ENCODE measurements around the gene HCN3.
A peak's percentile ranks its signal among the peaks of the same experiment; 100 is the strongest.
"Not testable (repeated sequence)": the region's sequence is repeated elsewhere in the genome, so short reads cannot be mapped to it uniquely, and the experiment has no call there.

The HCN3 gene

DNA sequence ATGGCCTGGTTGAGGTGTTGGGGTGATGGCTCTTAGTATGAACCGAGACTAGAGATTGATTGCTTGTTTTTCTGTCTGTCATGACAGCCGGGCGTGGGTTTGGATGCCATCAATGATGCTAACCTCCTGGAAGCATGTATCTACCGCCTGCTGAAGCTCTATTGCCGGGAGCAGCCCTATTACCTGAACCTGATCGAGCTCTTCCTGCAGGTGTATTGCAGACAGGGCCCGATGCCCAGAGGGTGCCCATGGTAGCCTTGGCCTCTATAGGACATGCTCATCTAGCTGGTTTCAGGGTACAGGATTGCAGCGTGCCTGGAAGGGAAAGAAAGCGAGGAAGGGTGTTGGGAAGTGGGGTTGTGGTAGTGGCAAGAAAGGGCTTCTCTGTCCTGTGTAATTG is 40.8 kb downstream of the HCN3 start:
- no peak for DNase-seq

DNA sequence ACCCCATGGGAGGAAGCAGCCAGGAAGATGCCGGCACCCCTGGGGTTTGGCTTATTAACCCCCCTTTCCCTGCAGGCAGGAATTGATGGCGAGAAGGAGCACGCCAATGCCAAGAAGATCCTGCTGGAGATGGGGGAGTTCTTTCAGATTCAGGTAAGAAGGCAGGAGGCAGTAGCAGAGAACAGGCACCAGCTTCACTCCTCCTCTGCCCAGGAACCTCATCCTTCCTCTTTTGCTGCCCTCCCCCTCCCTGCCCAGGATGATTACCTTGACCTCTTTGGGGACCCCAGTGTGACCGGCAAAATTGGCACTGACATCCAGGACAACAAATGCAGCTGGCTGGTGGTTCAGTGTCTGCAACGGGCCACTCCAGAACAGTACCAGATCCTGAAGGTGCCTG is 42.3 kb downstream of the HCN3 start:
- DNase-seq: no peak

- no peak for DNase-seq
Measured at GRCh38 chr1:155320252-155320651, 43.0 kb downstream of the HCN3 start.

GRCh38 chr1:155320661-155321617 is 43.7 kb downstream of the HCN3 start, which contains the start of gene RUSC1:
TSS of gene RUSC1 (plus strand) at chr1:155320894. CDS start at chr1:155321774, 880 bp downstream.
- DNase-seq: no peak

DNA sequence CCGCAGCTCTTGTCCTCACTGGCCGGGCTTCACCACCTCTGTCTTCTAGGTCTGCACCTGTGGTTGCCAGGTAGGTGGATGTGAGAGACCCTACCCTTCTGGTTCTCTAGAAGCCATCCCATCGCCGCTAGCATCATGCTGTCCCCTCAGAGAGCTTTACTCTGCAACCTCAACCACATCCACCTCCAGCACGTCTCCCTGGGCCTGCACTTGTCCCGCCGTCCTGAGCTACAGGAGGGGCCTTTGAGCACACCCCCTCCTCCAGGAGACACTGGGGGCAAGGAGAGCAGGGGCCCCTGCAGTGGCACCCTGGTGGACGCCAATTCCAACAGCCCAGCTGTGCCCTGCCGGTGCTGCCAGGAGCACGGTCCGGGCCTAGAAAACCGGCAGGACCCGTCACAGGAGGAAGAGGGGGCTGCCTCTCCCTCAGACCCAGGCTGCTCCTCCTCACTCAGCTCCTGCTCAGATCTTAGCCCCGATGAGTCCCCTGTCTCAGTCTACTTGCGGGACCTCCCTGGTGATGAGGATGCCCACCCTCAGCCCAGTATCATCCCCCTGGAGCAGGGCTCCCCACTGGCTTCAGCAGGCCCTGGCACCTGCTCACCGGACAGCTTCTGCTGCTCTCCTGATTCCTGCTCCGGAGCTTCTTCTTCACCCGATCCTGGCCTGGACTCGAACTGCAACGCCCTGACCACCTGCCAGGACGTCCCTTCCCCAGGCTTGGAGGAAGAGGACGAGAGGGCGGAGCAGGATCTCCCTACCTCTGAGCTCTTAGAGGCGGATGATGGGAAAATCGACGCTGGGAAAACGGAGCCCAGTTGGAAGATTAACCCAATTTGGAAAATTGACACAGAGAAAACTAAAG is 44.6 kb downstream of the HCN3 start:
- DNase-seq: no peak

DNA sequence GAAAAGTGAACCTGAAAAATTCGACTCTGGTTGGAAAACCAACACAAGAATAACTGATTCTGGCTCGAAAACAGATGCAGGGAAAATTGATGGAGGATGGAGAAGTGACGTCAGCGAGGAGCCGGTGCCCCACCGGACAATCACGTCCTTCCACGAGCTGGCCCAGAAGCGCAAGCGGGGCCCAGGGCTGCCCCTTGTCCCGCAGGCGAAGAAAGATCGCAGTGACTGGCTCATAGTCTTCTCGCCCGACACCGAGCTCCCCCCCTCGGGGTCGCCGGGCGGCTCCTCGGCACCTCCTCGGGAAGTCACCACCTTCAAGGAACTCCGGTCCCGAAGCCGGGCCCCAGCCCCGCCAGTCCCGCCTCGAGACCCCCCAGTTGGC is 45.3 kb downstream of the HCN3 start:
- DNase-seq: no peak

- DNase-seq: peak; percentile 53 to 80
Measured at GRCh38 chr1:155322953-155323728, 45.9 kb downstream of the HCN3 start.

DNA sequence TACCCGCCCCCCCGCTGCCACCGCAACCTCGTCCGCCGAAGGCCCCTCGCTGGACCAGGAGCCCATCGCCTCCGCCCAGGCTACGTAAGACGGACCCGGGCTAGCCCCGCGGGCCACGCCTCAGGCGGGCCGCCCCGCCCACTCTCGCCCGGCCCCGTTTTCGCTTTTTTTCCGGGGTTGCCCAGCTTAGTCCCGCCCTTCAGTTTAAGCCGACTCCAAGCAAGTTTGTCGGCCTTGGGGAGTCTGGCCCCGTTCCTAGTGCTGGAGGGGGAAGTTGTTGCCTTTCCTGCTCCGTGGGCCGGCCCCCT is 46.4 kb downstream of the HCN3 start:
- DNase-seq: peak; percentile 62 to 72

DNA sequence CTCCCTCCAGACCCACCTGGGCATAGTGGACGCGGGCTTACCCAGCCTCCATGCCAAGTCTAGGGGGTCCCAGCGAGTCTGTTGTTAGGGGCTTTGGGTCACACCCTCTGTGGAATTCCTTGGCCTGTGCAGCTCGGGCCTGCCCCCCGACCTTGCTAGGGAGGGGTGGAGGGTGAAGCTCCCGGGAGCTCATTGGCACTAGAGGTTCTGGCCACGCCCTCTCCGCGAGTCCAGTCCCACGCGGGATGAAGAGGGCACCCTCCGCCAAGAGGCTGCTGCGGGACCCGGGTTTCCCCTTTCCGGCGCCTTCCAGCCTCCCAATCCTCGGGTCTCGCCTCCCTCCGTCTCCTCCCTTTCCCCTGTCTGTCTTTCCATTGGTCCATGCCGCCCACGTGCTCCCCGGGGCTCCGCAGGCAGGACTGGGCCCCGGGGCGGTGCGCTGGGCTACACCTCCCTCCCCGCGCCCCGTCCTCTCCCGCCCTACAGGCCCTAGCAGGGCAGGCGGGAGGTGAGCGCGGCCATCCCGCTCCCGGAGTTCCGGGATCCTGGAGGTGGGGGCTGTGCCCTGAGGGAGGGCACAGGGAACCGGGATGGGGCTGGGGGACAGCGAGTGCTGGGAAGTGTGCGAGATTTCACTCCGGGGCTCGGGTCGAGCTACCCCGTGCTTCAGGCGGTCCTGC is 46.9 kb downstream of the HCN3 start:
- peak; percentile 87 to 94 for DNase-seq

DNA sequence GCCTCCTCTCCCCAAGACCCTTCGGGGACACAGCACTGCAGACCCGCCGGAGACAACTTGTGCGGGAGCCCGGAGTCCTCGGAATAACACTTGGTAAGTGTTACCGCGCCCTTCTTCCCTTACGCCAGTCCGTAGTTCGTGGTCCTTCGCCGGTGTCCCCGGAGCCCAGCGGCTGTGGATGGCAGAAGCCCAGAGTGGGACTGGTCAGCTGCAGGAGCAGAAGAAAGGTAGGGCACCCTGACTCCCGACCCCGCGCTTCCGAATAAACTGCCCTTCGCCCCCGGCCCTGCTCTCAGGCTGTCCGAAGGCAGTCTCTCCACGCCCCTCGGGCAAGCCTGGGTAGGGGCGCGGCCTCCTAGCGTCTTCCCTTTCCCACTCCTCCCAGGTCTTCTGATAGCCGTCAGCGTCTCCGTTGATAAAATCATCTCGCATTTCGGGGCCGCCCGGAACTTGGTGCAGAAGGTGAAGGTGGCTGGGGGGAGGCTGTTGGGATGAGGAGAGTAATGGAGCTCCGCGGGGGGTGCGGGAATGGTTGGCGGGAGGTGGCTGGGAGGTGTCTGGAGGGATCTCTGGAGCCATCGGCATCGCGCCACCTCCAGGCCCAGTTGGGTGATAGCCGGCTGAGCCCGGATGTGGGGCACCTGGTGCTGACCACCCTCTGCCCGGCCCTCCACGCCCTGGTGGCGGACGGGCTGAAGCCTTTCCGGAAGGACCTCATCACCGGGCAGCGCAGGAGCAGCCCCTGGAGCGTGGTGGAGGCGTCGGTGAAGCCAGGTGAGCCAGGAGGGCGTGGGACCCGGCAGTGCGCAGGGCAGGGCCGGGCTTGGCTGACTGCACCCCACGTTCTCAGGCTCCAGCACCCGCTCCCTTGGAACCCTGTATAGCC is 47.7 kb downstream of the HCN3 start:
- peak; percentile 15 to 46 for DNase-seq

DNA sequence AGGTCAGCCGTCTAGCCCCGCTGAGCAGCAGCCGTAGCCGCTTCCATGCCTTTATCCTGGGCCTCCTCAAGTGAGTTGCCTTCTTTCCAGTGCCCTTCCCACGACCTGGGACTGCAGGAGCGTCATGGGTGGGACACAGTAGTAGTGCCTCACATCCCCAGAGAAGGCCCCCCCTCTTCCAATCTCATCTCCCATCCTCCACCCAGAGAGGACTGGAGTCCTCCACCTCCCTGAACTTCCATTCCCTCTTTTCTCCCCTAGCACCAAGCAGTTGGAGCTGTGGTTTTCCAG is 48.3 kb downstream of the HCN3 start:
- no peak for DNase-seq

GRCh38 chr1:155326020-155326526 is 48.8 kb downstream of the HCN3 start:
- no peak for DNase-seq

DNA sequence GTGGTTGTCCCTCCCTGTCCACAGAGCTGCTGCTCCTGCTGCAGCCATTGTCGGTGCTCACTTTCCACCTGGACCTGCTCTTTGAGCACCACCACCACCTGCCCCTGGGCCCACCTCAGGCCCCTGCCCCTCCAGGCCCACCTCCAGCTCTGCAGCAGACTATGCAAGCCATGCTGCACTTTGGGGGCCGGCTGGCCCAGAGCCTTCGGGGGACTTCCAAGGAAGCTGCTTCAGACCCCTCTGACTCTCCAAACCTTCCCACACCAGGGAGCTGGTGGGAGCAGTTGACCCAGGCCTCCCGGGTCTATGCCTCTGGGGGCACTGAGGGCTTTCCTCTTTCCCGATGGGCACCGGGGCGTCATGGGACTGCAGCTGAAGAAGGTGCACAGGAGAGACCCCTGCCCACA is 49.4 kb downstream of the HCN3 start:
- no peak for DNase-seq

DNA sequence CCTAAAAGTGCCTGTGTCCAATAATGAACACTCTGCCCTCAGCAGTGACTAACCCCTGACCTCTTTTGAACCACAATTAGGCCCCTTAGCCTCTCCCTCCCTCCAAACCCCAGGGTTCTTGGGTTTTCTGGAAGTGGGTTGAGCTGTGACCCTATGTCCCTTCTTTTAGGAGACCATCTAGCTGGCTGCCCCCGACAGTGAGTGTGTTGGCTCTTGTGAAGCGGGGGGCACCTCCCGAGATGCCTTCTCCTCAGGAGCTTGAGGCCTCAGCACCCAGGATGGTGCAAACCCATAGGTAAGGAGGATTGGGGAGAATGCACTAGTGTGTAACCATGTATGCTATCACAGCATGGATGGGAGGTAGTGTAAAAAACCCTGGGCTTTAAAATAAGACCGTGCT is 50.7 kb downstream of the HCN3 start:
- DNase-seq: no peak

GRCh38 chr1:155328856-155329255 is 51.6 kb downstream of the HCN3 start:
- not testable (repeated sequence) for DNase-seq

DNA sequence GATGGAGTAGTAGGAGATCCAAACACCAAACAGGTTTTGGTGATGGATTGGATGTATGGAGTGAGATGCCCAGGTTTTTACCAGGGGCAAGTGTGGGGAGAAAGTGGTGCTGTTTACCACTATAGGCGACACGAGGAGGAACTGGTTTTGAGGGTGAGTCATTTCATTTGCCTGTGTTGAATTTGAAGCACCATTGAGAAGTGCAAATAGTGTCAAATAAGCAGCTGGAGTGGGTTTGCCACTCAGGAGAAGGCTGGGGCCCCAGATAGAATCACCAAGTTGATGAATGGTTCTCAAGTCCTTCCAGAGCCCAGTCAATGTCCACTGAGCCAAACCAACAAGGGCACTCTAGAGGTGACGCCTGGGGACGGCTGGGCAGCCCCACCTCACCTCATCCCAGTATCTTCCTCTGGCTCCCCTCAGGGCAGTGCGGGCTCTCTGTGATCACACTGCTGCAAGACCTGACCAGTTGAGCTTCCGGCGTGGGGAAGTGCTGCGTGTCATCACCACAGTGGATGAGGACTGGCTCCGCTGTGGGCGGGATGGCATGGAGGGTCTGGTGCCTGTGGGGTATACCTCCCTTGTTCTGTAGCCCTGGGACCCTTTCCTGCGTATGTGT is 52.8 kb downstream of the HCN3 start:
- no peak for DNase-seq

DNA sequence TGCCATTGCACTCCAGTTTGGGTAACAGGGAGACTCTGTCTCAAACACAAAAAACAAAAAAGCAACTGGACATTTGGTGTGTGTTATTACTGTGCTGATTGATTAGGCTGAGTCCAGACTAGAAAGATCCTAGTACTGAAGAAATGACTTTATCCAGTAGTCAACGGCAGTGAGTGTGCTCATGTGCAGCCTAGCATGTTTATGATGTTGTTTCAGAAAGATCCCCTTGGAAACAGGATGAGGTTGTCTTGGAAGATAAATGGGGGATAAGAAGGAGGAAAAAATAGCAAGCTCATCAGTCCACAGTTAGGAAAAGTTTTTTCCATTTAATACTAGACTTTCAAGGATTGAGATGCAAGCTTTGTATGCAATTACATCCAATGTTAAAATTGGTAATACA is 57.7 kb downstream of the HCN3 start:
- DNase-seq: no peak
